ENCODE results near the gene ZNF680.

DNA sequence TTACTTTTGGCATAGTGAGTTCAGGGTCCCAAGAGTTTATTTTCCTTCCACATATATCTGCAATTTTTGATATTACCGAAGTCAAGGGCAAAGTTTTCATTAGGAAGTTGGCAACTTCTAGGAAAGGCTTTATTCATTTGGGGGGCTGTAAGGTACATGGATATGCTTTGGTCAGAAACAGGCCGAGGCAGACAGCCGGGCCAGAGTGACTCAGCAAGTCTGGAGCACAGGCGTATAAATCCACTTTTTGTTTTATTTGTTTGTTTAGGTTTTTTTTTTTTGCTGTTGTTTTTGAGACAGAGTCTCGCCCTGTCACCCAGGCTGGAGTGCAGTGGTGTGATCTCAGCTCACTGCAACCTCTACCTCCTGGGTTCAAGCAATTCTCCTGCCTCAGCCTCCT is 3.7 kb downstream of the ZNF680 start:
- no peak for TF ChIP-seq POLR2A (IDR thresholded peaks at IDR 0.05)
- TF ChIP-seq CTCF (IDR thresholded peaks at IDR 0.05): no peak
